Stimulated activated CD8-positive, alpha-beta memory T cell treated with anti-CD3 and anti-CD28 coated beads, Interleukin-7, amount 100 ng/mL, for 1 hour (primary cell): ENCODE data around the gene PRXL2B.
"Not testable (repeated sequence)": the region's sequence is repeated elsewhere in the genome, so short reads cannot be mapped to it uniquely, and the experiment has no call there.

ENCODE experiments used
- DNase-seq, 2 donors: peaks; one replicate each; pipeline ENCODE4 v3.0.0-alpha.2; 2020; ENCODE audit warnings: low read depth in 2 of 2

The PRXL2B gene

GRCh38 chr1:2612591-2613365 is 26.2 kb downstream of the PRXL2B start:
- no peak for DNase-seq

GRCh38 chr1:2614145-2614544 is 27.6 kb downstream of the PRXL2B start:
- no peak for DNase-seq

- no peak for DNase-seq
Measured at GRCh38 chr1:2617971-2618470, 31.4 kb downstream of the PRXL2B start.

DNA sequence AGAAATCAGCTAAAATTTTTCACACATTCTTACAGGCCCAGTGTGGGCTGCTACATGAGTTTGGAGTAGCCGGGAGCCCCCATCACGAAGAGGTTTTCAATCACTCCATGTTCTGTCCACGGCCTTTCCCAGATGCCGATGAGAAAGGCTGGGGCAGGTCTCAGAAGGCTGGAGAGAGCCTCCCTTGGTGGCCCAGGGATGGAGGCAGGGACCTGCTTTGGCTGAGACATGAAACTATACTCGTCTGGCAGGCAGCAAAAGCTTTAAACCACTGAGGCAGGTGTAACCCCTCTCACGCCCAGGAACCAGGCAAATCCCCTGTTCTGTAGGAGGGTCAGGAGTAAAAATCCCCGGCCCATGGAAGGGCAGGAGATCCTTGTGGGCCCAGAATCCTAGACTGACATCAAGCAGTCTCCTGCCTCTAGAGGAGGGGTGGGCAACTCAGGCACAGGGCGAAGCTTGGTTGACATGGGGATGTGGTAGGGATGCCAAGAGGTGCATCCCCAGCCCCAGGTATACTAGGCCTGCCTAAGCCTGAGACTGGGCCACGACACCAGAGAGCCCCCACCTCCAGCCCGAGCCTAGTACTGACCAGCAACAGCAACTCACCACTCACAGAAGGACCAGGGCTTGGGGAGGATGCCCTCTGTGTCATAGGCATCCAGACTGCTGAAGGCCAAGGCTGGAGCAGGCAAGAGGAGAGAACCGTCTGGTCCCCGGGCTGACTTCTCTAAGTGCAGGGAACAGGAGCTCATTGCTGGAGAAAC is 37.2 kb downstream of the PRXL2B start:
- DNase-seq, result no peak

DNA sequence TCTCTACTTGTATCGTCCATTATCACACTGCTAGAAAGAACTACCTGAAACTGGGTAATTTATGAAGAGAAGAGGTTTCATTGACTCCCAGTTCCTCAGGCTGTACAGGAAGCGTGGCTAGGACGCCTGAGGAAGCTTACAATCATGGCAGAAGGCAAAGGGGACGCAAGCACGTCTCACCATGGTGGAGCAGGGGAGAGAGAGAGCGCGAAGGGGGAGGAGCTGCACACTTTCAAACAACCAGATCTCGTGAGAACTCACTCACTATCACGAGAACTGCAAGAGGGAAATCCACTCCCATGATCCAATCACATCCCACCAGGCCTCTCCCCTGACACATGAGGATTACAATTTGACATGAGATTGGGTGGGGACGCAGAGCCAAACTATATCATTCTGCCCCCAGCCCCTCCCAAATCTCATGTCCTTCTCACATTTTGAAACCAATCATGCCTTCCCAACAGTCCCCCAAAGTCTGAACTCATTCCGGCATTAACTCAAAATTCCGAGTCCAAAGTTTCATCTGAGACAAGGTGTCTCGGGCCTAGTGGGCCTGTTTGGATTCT is 38.2 kb downstream of the PRXL2B start:
- no peak for DNase-seq

- no peak for DNase-seq
Measured at GRCh38 chr1:2625311-2625710, 38.7 kb downstream of the PRXL2B start.

DNA sequence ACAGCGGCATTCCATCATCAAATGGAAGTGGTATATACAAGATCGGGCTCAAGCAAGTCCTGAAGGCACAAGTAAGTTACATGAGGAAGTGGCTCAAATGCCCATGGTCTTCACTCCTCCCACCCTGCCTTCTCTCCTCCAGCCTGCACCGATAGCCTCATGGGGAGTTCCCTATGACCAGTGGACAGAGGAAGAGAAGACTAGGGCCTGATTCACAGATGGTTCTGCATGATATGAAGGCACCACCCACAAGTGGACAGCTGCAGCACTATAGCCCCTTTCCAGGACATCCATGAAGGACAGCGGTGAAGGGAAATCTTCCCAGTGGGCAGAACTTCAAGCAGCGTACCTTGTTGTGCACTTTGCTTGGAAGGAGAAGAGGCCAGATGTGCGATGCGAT is 39.2 kb downstream of the PRXL2B start:
- DNase-seq, result not testable (repeated sequence)

GRCh38 chr1:2627746-2628145 is 41.2 kb downstream of the PRXL2B start:
- no peak for DNase-seq

DNA sequence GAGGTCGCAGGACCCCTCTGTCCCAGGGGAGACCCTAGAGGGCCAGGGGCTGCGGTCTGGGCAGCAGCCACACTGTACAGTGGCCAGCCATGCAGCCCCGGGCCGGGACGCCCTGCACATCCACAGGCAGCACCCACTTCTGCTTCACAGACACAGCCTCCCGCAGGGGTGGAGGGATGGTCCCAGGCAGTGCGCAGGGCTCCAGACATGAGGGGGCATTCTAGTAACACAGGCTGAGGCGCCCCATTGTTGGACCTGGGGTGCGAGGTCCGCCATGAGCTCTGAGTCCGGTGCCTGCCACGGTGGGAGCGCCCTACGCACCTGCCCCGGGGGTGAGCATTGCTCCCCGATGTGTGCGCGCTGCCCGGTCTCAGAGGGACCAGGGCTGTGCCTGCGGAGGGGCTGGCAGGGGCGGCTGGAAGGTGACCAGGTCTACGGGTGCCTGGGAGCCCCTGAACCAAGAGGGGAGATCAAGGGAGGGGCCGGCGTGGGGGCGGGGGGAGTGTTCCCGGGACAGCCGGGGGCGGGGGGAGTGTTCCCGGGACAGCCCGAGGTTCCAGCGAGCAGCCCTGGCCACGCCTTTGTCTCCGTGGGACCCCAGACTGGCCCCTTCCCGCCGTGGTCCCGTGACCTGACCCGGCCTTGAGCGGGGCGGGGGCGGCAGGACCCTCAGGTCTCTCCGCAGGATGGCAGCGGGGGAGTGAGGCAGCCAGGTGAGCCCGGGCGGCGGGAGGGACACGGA is 41.8 kb downstream of the PRXL2B start:
- no peak for DNase-seq

GRCh38 chr1:2628933-2629626 is 42.5 kb downstream of the PRXL2B start:
- DNase-seq, result no peak

DNA sequence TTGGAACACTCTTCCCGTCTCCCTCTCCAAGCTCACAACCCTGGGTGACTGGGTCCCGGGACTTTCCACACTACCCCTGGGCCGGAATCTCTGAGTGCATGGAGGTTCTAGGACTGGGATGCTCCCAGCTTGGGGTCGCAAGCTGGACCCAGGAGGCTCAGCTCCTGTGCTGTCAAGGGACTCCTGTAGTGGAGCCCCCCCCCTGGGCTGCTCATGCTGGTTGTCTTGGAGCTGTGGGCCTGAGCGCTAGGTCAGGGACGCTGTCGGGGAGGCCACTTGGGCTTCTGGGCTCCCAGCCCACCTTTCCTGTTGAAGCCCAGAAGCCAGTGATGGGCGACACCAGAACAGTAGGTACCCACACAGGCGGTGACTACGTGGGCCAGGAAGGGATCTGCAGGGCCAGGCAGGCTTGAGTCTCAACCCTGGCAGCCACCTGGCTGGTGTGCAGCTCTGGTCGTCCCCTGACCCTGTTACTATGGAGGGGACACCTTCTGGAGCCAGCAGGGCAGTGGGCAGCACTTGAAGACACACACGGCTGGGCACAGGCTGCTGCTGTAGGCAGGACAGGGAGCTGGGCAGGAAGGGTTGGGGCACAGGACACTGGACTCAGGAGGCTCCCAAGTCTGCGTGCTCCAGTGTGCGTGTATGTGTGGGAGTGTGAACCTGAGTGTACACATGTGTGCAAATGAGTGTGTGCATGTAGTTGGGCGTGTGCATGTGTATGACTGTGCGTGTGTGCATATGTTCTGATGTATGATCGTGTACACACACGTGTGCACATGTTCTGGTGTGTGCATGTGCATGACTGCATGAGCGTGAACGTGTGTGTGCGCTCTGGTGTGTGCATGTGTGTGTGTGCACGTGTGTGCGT is 43.3 kb downstream of the PRXL2B start:
- DNase-seq, result no peak

DNA sequence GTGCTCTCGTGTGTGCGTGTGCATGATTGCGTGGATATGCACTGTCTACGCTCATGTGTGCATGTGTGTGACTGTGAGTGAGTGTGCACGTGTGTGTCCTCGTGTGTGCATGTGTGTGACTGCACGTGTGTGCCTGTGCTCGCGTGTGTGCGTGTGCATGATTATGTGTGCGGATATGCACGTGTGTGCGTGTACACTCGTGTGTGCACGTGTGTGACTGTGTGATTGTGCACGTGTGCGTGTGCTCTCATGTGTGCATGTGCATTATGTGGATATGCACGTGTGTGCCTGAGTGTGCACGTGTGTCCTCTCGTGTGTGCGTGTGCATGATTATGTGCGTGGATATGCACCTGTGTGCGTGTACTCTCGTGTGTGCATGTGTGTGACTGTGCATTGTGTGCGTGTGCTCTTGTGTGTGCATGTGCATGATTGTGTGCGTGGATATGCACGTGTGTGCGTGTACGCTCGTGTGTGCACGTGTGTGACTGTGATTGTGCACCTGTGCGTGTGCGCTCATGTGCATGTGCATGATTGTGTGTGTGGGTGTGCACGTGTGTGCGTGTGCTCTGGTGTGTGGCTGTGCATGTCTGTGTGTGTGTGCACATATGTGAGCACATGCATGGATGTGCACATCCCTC is 44.0 kb downstream of the PRXL2B start:
- DNase-seq, result no peak

GRCh38 chr1:2631136-2632050 is 44.8 kb downstream of the PRXL2B start:
- no peak for DNase-seq

GRCh38 chr1:2632051-2632430 is 45.5 kb downstream of the PRXL2B start:
- no peak for DNase-seq

GRCh38 chr1:2632561-2633361 is 46.2 kb downstream of the PRXL2B start, which contains the start of gene MMEL1:
TSS of gene MMEL1 (minus strand) at chr1:2633016. CDS start at chr1:2629484, 3,532 bp downstream.
- no peak for DNase-seq

DNA sequence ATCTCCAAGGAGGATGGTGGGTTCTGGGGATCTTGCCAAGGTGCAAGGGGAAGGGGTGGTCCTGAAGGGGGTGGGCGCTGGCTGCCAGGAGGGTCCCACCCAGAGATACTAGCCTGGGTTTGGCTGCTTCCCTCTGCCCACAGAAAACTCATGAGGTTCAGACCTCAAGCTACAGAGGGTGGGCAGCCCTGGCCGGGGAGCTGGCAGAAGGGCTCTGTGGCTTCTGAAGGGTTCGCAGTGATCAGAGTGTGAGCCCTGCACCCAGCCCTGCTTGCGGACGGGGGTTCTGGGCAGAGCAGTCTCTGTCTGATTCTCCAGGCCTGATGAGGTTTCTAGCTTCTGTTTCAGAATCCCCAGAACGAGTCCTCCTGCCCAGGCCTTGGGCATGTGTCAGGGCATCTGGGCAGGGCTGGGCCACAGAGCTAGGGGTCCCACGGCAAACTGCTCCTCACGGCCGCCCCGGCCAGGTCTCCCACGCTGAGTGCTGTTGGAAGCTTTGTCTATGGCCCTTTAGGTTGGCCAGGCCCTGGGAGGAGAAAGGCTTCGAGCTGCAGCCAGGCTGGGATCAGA is 46.9 kb downstream of the PRXL2B start:
- DNase-seq, result no peak

DNA sequence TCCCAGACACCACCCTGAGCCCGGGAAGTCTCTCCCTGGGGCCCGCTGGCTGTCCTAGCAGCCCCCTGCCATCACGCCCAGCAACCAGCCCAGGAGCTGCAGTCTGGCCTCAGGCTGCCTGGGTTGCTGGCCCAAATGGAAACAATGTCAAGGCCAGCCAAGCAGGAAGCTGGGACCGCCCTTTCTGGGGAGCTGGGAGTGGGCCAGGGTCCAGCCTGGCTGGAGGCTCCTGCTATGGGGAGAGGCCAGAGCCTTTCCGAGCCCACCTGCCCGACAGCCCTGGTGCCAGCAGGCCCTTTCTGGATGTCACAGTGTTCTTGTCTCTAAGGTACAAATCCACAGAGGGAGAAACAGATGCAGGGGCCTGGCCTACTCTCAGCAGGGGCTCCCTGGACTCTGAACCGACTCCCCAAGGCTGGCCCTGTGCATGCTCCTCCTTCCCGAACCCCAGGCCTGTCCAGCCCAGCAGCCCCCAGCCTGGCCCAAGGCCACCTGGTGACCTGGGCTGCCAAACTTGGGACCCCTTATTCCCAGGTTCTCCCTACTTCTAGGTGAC is 47.4 kb downstream of the PRXL2B start:
- DNase-seq, result no peak
